Measurements from ENCODE around the gene FOLR1. TPM values are rescaled to one million over a fixed set of nuclear protein-coding genes. Genes with fewer than 3 reads are reported as not detected.

FOLR1 gene
- total and polyA plus RNA-seq, 9 of the 15 experiments (the other 6 are each of a cell fraction or from before 2014, with no cell fraction given), result 0.22 to 2.3 (median 1.0) TPM

DNA sequence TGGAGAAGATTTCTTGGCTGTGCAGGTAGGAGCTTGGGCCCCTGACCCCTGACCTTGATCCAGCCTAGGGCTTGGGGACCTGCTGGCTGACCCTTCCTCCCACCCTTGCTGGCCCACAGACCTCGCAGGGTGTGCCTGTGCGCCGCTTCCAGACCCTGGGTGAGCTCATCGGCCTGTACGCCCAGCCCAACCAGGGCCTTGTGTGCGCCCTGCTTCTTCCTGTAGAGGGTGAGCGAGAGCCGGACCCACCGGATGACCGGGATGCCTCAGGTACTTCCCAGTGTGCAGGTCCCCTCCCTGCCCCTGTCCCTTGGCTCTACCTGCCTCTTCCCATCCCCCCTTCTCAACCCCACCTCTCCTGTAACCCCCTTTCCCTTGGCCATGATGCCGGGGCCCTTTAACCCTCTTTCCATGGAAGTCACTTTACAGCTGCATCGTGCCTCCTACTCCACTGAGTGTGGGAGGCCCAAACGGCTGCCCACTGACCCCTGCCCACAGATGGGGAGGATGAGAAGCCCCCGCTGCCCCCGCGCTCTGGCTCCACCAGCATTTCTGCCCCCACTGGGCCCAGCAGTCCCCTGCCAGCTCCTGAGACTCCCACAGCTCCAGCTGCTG, 36.4 kb downstream of the FOLR1 start:
- no peaks in the 10 kb centered on the region for H4K20me1 ChIP-seq (replicated peaks; ENCODE audit: control insufficient read depth, insufficient read depth, low read length)
- peaks cover 73% of the 10 kb centered on the region for H3K36me3 ChIP-seq (ENCODE audit: control insufficient read depth, insufficient read depth, low read length)
- peak overlapping the region in 1 of 2 experiments; percentile 40; a peak in 1 of 4 replicates for H3K9ac ChIP-seq (ENCODE audit: insufficient read depth in 1 of 2, low read depth in 2 of 2, low read length in 2 of 2)
- intact Hi-C loops (cut with micrococcal nuclease), result no loop called here
- FAIRE-seq (no peak), ATAC-seq (no peak), DNase-seq (ENCODE audit: extremely low read depth in 1 of 4, low spot score in 3 of 4) (no peak)
- no peaks in the 10 kb centered on the region for H3K27me3 ChIP-seq (ENCODE audit: control insufficient read depth in 2 of 2, insufficient read depth in 2 of 2, low read length in 2 of 2)
- H3K4me1 ChIP-seq (replicated peaks in 1 of 2; ENCODE audit: control insufficient read depth in 2 of 2, insufficient read depth in 2 of 2, low read length in 2 of 2), result peaks cover 9 to 45% of the 10 kb centered on the region in 2 experiments
- no peak overlapping the region for H3K27ac ChIP-seq (ENCODE audit: extremely low read depth, low read depth, low read length)
- ChIA-PET POLR2A (interaction anchor here (0.5 to 2.9 kb wide), 4 partner anchors 8 to 198 kb away, joined by 3 to 13 read pairs (median 4); no protein-coding TSS in a partner anchor), CTCF (ENCODE audit: low intra/inter-chr PET ratio) (no interaction called here)
- TF ChIP-seq RBFOX2 (IDR thresholded peaks at IDR 0.05; ENCODE audit: low read depth, low read length), result peak; percentile 42; the same call in 1 of the 2 replicates
- TF ChIP-seq POLR2G (IDR thresholded peaks at IDR 0.05; ENCODE audit: low read depth, low read length), result peak; percentile 58
- TF ChIP-seq E2F6 (IDR thresholded peaks at IDR 0.05; ENCODE audit: borderline replicate concordance in 1 of 2, extremely low read depth in 1 of 2, insufficient read depth in 1 of 2, insufficient read length in 1 of 2, low read depth in 1 of 2, low read length in 1 of 2, poor library complexity in 1 of 2, severe bottlenecking in 1 of 2), result no peak
- no TSS peak for BruUV-seq (replicated peaks)
- peaks cover 8% of the 10 kb centered on the region for H3K9me1 ChIP-seq (ENCODE audit: control insufficient read depth, insufficient read depth, low read length)
- H3K9me3 ChIP-seq (replicated peaks; ENCODE audit: control insufficient read depth, insufficient read depth, low read depth, low read length), result no peaks in the 10 kb centered on the region
- no peak overlapping the region for H3K4me3 ChIP-seq
- WGBS (ENCODE audit: insufficient coverage, low coverage, missing lambda C conversion rate), result 93% methylated on average over 13 of the region's 16 CpGs
- no peak overlapping the region for H2AFZ ChIP-seq (ENCODE audit: low read depth, low read length)
- H3K79me2 ChIP-seq (ENCODE audit: control insufficient read depth, insufficient read depth, low read length), result peaks cover 27% of the 10 kb centered on the region
- in situ Hi-C loops (cut with MboI), result no loop called here
- no peak overlapping the region for H3K4me2 ChIP-seq (ENCODE audit: insufficient read depth, low read length)

Data from K562 (cell line).